H1 (cell line): ENCODE data around the gene ARID5A. TPM values are rescaled to one million over a fixed set of nuclear protein-coding genes. Genes with fewer than 3 reads are reported as not detected.

ENCODE experiments used
- BRCA1 ChIP-seq: IDR thresholded peaks from 2 replicates; pipeline ENCODE4 v1.6.1; 2012; ENCODE audit warnings: low read depth, low read length, improper control_type of control experiment
- CHD1 ChIP-seq: IDR thresholded peaks from 2 replicates; pipeline ENCODE4 v1.6.1; 2012; ENCODE audit warnings: low read depth, low read length, improper control_type of control experiment
- CHD7 ChIP-seq: fragments of 300-600 bp; sonication (generic); IDR thresholded peaks from 2 replicates; pipeline ENCODE4 v1.7.1; 2012; ENCODE audit warnings: low read length, moderate library complexity, mild to moderate bottlenecking, inconsistent platforms; ENCODE audit not compliant: insufficient replicate concordance
- EGR1 ChIP-seq: IDR thresholded peaks from 2 replicates; pipeline ENCODE4 v1.6.1; 2011; ENCODE audit warnings: low read depth, low read length, borderline replicate concordance
- EP300 ChIP-seq, 2 experiments: IDR thresholded peaks; 1 replicate in 1 of 2; 2 replicates in 1 of 2; pipeline ENCODE4 v1.6.1; 2011 to 2012; ENCODE audit warnings: low read depth in 2 of 2, low read length in 2 of 2, mild to moderate bottlenecking in 2 of 2, borderline replicate concordance in 1 of 2, inconsistent platforms in 1 of 2, moderate library complexity in 1 of 2
- JUN ChIP-seq: IDR thresholded peaks from 2 replicates; pipeline ENCODE4 v1.6.1; 2011; ENCODE audit warnings: low read depth, mild to moderate bottlenecking, improper control_type of control experiment, low read length
- RBBP5 ChIP-seq: IDR thresholded peaks from 2 replicates; pipeline ENCODE4 v1.7.1; 2012; ENCODE audit warnings: low read depth, mild to moderate bottlenecking, inconsistent platforms, low read length, moderate library complexity, borderline replicate concordance
- SRF ChIP-seq: IDR thresholded peaks from 2 replicates; pipeline ENCODE4 v1.6.1; 2011; ENCODE audit warnings: mild to moderate bottlenecking, low read depth, low read length, moderate library complexity
- SUZ12 ChIP-seq: fragments of 200-600 bp; sonication (generic); IDR thresholded peaks from 2 replicates; pipeline ENCODE4 v1.6.1; 2012; ENCODE audit warnings: mild to moderate bottlenecking, inconsistent platforms, low read length, moderate library complexity, mixed read lengths
- USF2 ChIP-seq: IDR thresholded peaks from 2 replicates; pipeline ENCODE4 v1.6.1; 2011; ENCODE audit warnings: low read length, improper control_type of control experiment
- polyA plus RNA-seq, 7 experiments: library from polyadenylated mRNA; depleted of rRNA in 3 of 7; stranded (reverse) in 5 of 7; unstranded in 2 of 7; fragments of >200 nt in 5 of 7; fragments of 200-250 nt in 2 of 7; gene quantifications; 1 replicate in 5 of 7; 2 replicates in 1 of 7; 4 replicates in 1 of 7; pipeline versions ENCODE4 v1.2.1 to v1.2.3, GENCODE V29; 2011 to 2013; ENCODE audit warnings: missing spikeins in 2 of 7, mixed read lengths in 2 of 7
- total RNA-seq: library from RNA; stranded (reverse); fragmentation: NEBNext Ultra II Directional; extraction: Animal tissue kit (Norgen Biotek cat#: 25700); gene quantifications from 2 replicates; pipeline ENCODE4 v1.2.1, GENCODE V29; 2021

ARID5A gene
- total and polyA plus RNA-seq, 2 of the 8 experiments (the other 6 are each of a cell fraction or from before 2014, with no cell fraction given), result 3.3 to 5.3 TPM

GRCh38 chr2:96511851-96512250, 24.7 kb upstream of the ARID5A start (continued):
- TF ChIP-seq CHD7 (no peak), RBBP5 (no peak), SRF (no peak), JUN (no peak), USF2 (no peak), BRCA1 (no peak), SUZ12 (no peak), CHD1 (no peak), EP300 (IDR thresholded peaks at IDR 0.05; ENCODE audit: borderline replicate concordance in 1 of 2, low read depth in 2 of 2, low read length in 2 of 2) (no peak), EGR1 (no peak)
